H1 (cell line): ENCODE data around the gene GJD4. TPM values are rescaled to one million over a fixed set of nuclear protein-coding genes. Genes with fewer than 3 reads are reported as not detected.

Experiments
- RFX5 ChIP-seq: IDR thresholded peaks from 2 replicates; pipeline ENCODE4 v1.6.1; 2011; ENCODE audit warnings: low read depth, low read length, improper control_type of control experiment, borderline replicate concordance
- polyA plus RNA-seq, 7 experiments: library from polyadenylated mRNA; depleted of rRNA in 3 of 7; stranded (reverse) in 5 of 7; unstranded in 2 of 7; fragments of >200 nt in 5 of 7; fragments of 200-250 nt in 2 of 7; gene quantifications; 1 replicate in 5 of 7; 2 replicates in 1 of 7; 4 replicates in 1 of 7; pipeline versions ENCODE4 v1.2.1 to v1.2.3, GENCODE V29; 2011 to 2013; ENCODE audit warnings: missing spikeins in 2 of 7, mixed read lengths in 2 of 7
- total RNA-seq: library from RNA; stranded (reverse); fragmentation: NEBNext Ultra II Directional; extraction: Animal tissue kit (Norgen Biotek cat#: 25700); gene quantifications from 2 replicates; pipeline ENCODE4 v1.2.1, GENCODE V29; 2021
- TF ChIP-seq, protein P1 (sequence below): fragments of 300-600 bp; sonication (generic); IDR thresholded peaks from 2 replicates; pipeline ENCODE4 v1.7.1; 2012; ENCODE audit warnings: low read length, moderate library complexity, mild to moderate bottlenecking, inconsistent platforms; ENCODE audit not compliant: insufficient replicate concordance

GJD4 gene
- total and polyA plus RNA-seq, 2 of the 8 experiments (the other 6 are each of a cell fraction or from before 2014, with no cell fraction given), result not detected

- TF ChIP-seq, protein P1, sequence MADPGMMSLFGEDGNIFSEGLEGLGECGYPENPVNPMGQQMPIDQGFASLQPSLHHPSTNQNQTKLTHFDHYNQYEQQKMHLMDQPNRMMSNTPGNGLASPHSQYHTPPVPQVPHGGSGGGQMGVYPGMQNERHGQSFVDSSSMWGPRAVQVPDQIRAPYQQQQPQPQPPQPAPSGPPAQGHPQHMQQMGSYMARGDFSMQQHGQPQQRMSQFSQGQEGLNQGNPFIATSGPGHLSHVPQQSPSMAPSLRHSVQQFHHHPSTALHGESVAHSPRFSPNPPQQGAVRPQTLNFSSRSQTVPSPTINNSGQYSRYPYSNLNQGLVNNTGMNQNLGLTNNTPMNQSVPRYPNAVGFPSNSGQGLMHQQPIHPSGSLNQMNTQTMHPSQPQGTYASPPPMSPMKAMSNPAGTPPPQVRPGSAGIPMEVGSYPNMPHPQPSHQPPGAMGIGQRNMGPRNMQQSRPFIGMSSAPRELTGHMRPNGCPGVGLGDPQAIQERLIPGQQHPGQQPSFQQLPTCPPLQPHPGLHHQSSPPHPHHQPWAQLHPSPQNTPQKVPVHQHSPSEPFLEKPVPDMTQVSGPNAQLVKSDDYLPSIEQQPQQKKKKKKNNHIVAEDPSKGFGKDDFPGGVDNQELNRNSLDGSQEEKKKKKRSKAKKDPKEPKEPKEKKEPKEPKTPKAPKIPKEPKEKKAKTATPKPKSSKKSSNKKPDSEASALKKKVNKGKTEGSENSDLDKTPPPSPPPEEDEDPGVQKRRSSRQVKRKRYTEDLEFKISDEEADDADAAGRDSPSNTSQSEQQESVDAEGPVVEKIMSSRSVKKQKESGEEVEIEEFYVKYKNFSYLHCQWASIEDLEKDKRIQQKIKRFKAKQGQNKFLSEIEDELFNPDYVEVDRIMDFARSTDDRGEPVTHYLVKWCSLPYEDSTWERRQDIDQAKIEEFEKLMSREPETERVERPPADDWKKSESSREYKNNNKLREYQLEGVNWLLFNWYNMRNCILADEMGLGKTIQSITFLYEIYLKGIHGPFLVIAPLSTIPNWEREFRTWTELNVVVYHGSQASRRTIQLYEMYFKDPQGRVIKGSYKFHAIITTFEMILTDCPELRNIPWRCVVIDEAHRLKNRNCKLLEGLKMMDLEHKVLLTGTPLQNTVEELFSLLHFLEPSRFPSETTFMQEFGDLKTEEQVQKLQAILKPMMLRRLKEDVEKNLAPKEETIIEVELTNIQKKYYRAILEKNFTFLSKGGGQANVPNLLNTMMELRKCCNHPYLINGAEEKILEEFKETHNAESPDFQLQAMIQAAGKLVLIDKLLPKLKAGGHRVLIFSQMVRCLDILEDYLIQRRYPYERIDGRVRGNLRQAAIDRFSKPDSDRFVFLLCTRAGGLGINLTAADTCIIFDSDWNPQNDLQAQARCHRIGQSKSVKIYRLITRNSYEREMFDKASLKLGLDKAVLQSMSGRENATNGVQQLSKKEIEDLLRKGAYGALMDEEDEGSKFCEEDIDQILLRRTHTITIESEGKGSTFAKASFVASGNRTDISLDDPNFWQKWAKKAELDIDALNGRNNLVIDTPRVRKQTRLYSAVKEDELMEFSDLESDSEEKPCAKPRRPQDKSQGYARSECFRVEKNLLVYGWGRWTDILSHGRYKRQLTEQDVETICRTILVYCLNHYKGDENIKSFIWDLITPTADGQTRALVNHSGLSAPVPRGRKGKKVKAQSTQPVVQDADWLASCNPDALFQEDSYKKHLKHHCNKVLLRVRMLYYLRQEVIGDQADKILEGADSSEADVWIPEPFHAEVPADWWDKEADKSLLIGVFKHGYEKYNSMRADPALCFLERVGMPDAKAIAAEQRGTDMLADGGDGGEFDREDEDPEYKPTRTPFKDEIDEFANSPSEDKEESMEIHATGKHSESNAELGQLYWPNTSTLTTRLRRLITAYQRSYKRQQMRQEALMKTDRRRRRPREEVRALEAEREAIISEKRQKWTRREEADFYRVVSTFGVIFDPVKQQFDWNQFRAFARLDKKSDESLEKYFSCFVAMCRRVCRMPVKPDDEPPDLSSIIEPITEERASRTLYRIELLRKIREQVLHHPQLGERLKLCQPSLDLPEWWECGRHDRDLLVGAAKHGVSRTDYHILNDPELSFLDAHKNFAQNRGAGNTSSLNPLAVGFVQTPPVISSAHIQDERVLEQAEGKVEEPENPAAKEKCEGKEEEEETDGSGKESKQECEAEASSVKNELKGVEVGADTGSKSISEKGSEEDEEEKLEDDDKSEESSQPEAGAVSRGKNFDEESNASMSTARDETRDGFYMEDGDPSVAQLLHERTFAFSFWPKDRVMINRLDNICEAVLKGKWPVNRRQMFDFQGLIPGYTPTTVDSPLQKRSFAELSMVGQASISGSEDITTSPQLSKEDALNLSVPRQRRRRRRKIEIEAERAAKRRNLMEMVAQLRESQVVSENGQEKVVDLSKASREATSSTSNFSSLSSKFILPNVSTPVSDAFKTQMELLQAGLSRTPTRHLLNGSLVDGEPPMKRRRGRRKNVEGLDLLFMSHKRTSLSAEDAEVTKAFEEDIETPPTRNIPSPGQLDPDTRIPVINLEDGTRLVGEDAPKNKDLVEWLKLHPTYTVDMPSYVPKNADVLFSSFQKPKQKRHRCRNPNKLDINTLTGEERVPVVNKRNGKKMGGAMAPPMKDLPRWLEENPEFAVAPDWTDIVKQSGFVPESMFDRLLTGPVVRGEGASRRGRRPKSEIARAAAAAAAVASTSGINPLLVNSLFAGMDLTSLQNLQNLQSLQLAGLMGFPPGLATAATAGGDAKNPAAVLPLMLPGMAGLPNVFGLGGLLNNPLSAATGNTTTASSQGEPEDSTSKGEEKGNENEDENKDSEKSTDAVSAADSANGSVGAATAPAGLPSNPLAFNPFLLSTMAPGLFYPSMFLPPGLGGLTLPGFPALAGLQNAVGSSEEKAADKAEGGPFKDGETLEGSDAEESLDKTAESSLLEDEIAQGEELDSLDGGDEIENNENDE, result no peak
- no peak for TF ChIP-seq RFX5
Observed at GRCh38 chr10:35652824-35653223, 47.7 kb downstream of the GJD4 start (continued).
